ENCODE results near the gene NISCH. TPM values are rescaled to one million over a fixed set of nuclear protein-coding genes. Genes with fewer than 3 reads are reported as not detected.
A peak's percentile ranks its signal among the peaks of the same experiment; 100 is the strongest.

The NISCH gene
- total RNA-seq, 1 experiment from 2014 or later = 72.8 TPM

DNA sequence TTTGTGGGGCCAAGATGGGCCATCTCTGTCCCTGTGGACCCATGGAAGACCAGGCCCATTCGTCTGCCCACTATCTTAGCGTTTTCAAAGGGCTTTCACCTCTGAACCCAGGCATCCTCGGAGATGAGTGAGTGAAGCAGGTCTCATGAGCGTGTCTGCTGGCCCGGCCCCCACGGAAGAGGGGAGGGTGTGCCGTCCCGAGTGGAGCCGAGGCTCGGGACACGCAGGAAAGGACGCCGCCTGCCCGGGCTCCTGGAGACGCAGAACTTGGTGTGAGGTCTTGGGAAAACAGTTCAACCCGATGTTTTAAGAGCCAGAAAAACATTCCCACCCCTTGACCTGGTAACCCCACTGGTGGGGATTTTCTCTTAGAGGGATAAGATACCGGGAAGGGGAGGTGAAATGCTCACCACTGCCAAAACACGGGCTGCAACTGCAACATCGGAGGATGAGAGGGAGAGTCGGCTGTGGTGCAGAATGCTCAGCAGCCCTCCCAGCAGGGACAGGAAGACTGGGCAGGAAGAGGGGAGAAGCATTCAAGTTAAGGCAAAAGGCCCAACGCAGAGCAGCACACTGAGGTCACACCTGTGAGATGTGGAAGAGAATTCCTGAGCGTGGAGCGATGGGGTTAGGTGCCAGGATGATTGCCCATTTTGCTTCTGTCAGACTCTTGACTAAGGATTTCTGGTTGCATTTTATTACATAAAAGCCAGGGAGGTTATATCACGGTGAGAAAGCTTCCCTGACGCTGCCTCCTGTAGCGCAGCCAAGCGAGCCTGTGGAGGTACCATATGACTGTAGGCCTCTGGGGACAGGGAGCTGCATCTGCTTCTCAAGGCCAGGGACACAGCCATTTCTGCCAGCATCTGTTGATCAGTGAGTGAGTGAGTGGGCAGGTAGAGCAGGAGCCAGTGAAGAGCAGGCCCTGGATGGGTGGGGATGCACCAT is 25.6 kb downstream of the NISCH start (continued):
- TF ChIP-seq, protein P1, sequence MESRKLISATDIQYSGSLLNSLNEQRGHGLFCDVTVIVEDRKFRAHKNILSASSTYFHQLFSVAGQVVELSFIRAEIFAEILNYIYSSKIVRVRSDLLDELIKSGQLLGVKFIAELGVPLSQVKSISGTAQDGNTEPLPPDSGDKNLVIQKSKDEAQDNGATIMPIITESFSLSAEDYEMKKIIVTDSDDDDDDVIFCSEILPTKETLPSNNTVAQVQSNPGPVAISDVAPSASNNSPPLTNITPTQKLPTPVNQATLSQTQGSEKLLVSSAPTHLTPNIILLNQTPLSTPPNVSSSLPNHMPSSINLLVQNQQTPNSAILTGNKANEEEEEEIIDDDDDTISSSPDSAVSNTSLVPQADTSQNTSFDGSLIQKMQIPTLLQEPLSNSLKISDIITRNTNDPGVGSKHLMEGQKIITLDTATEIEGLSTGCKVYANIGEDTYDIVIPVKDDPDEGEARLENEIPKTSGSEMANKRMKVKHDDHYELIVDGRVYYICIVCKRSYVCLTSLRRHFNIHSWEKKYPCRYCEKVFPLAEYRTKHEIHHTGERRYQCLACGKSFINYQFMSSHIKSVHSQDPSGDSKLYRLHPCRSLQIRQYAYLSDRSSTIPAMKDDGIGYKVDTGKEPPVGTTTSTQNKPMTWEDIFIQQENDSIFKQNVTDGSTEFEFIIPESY (IDR thresholded peaks at IDR 0.05; ENCODE audit: extremely low read depth, insufficient replicate concordance, low read length) = no peak

DNA sequence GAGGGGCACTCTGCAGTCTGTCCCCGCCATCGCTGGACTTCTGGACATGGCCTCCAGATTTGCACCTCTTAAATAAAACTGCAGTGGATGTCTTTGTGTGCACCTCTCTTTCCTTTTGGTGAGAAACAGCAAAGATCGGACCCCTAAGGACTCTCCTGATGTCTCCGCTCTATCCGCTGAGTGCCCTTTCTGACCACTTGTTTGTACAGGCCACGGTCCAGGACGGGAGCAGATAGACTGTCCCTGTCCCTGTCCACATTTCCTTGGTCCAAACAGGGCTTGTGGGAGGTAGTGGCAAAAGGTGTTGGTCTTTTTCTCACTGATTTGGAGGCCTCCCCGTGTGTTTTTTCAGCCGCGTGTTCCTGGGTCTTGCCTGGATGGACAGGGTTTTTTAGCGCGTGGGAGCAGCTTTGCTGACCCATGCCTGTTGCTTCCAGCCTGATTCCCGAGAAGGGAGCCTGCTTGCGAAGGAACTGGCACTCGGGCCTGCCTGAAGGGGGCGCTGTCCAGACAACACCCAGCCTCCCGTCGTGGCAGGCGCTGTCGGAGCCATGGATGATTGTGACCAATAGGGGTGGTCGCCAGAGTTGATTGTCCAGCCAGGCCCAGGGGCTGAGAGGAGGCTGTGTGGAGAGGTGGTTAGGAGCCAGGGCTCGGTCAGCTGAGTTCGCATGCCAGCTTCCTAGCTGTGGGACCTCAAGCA is 26.6 kb downstream of the NISCH start:
- Histone ChIP-seq H2AFZ (ENCODE audit: low read depth, low read length, poor library complexity, severe bottlenecking) (no peak overlapping the region), H3K9me3 (ENCODE audit: control insufficient read depth in 1 of 2, insufficient read depth in 1 of 2, low read depth in 1 of 2, low read length in 2 of 2) (no peaks in the 10 kb centered on the region), H3K9ac (ENCODE audit: low read length) (no peak overlapping the region), H4K20me1 (ENCODE audit: insufficient read depth) (no peaks in the 10 kb centered on the region), H3K27me3 (ENCODE audit: insufficient read depth, low read length) (no peaks in the 10 kb centered on the region), H3K4me3 (replicated peaks in 1 of 2; ENCODE audit: low read depth in 1 of 2, low read length in 2 of 2) (no peak overlapping the region), H3K4me1 (ENCODE audit: control insufficient read depth in 1 of 2, insufficient read depth in 2 of 2, low read length in 2 of 2) (no peaks in the 10 kb centered on the region), H3K27ac (ENCODE audit: low read depth, low read length) (no peak overlapping the region), H3K9me2 (ENCODE audit: insufficient read depth) (no peaks in the 10 kb centered on the region), H3K79me2 (ENCODE audit: insufficient read depth, low read length) (no peaks in the 10 kb centered on the region), H3K36me3 (ENCODE audit: control insufficient read depth in 1 of 2, insufficient read depth in 2 of 2, low read length in 2 of 2) (peaks cover 28 to 30% of the 10 kb centered on the region in 2 experiments; a peak in 3 of 4 replicates), H3K4me2 (ENCODE audit: low read length) (no peak overlapping the region)
- intact Hi-C loops (cut with micrococcal nuclease) = no loop called here
- ChIA-PET CTCF (no interaction called here), POLR2A (no interaction called here), RAD21 (ENCODE audit: low non-redundant PET in 1 of 2, low total read pairs in 2 of 2, uncharacterized antibody in 2 of 2, unreplicated experiment in 2 of 2) (no interaction called here)
- ATAC-seq = peak; percentile 63
- no TSS peak for BruUV-seq (replicated peaks)
- TF ChIP-seq SIN3A (IDR thresholded peaks at IDR 0.05; ENCODE audit: low read depth) (no peak), CBX3 (IDR thresholded peaks at IDR 0.05; ENCODE audit: low read depth) (no peak), YY1 (IDR thresholded peaks at IDR 0.05; ENCODE audit: extremely low read depth, insufficient replicate concordance, low read depth, low read length) (no peak), SRF (IDR thresholded peaks at IDR 0.05; ENCODE audit: low read depth) (no peak), JUND (IDR thresholded peaks at IDR 0.05) (no peak), TCF7L2 (IDR thresholded peaks at IDR 0.05; ENCODE audit: borderline replicate concordance, extremely low read depth, insufficient read depth, insufficient read length) (no peak), REST (IDR thresholded peaks at IDR 0.05; ENCODE audit: low read depth) (no peak), RAD21 (IDR thresholded peaks at IDR 0.05; ENCODE audit: low read depth) (peak; percentile 9; the same call in 1 of the 2 replicates), CEBPB (IDR thresholded peaks at IDR 0.05; ENCODE audit: low read depth) (no peak), CTCF (IDR thresholded peaks at IDR 0.05 in 2 of 3, conservative IDR thresholded peaks at IDR 0.05 in 1 of 3; ENCODE audit: borderline replicate concordance in 1 of 3, insufficient read depth in 1 of 3, low read depth in 2 of 3, low read length in 2 of 3) (peak in 2 of 3 experiments; percentile 56 to 69; a peak in 3 of 6 replicates), EZH2 (IDR thresholded peaks at IDR 0.05) (no peak), ZFX (IDR thresholded peaks at IDR 0.05) (no peak), FOSL1 (IDR thresholded peaks at IDR 0.05; ENCODE audit: low read depth) (no peak)
- DNase-seq (ENCODE audit: low read depth, low spot score) = no peak

Measured in HCT116 (cell line).